WI38 (cell line): ENCODE measurements around the gene XPR1.

Source experiments
- H3K4me3 ChIP-seq: 2 replicates; pipeline ENCODE4 v1.5.1; 2011; ENCODE audit warnings: low read depth, mild to moderate bottlenecking, control low read depth, low read length
- TF ChIP-seq, protein P1 (sequence below): IDR thresholded peaks from 2 replicates; pipeline ENCODE4 v1.5.1; 2012; ENCODE audit warnings: low read depth, mild to moderate bottlenecking, control low read depth, low read length

The XPR1 gene

GRCh38 chr1:180923021-180923841, 291.4 kb downstream of the XPR1 start:
- TF ChIP-seq, protein P1, sequence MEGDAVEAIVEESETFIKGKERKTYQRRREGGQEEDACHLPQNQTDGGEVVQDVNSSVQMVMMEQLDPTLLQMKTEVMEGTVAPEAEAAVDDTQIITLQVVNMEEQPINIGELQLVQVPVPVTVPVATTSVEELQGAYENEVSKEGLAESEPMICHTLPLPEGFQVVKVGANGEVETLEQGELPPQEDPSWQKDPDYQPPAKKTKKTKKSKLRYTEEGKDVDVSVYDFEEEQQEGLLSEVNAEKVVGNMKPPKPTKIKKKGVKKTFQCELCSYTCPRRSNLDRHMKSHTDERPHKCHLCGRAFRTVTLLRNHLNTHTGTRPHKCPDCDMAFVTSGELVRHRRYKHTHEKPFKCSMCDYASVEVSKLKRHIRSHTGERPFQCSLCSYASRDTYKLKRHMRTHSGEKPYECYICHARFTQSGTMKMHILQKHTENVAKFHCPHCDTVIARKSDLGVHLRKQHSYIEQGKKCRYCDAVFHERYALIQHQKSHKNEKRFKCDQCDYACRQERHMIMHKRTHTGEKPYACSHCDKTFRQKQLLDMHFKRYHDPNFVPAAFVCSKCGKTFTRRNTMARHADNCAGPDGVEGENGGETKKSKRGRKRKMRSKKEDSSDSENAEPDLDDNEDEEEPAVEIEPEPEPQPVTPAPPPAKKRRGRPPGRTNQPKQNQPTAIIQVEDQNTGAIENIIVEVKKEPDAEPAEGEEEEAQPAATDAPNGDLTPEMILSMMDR, result no peak
- H3K4me3 ChIP-seq, result no peak overlapping the region

DNA sequence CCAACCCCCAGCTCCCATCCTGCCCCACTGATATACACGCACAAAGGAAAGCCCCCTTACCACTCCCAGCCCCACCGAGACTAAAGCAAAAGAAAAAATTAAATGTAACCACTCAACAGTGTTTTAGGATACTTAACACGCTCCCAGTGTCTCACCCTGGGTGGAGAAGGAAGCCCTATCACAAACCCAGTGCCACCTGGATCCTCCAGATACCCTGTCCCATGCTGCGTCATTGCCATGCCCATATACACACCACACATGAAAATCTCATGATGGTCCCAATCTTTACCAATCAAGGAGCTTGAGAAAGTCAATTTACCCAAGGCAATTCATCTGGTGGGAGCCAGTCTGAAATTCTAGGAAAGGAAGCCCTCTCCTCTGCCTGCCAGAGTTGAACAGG, 292.1 kb downstream of the XPR1 start:
- TF ChIP-seq, protein P1, result no peak
- H3K4me3 ChIP-seq, result no peak overlapping the region

GRCh38 chr1:180924939-180925338, 293.1 kb downstream of the XPR1 start:
- TF ChIP-seq, protein P1, result no peak
- no peak overlapping the region for H3K4me3 ChIP-seq

DNA sequence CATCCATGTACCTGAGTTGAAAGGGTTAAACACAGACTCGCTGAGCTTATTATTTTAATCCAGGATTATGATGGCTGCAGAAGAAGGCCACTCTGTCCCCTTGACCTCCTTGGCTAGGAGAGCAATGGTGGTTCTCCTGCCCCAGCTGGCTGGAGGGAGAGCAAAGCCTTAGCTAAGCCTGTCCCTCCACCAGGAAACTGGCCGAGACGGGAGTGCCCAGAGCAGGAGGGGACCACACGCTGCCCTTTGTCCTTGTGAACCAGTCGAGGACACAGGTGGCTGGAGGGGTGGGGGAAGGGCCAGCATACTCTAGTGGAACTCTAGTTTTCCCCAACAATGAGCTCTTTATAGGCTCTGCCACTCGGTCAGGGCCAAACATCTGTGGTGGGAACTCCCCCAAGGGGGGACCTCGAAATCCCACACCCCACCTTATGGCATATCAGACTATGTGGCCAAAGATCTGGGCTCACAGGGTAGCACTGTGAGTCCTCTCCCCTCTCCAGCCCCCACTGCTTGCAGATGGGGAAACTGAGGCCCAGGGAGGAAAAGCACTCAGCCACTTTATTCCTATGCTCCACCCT, 293.7 kb downstream of the XPR1 start:
- H3K4me3 ChIP-seq, result no peak overlapping the region
- TF ChIP-seq, protein P1, result no peak

GRCh38 chr1:180926164-180926981, 294.6 kb downstream of the XPR1 start:
- TF ChIP-seq, protein P1, result no peak
- no peak overlapping the region for H3K4me3 ChIP-seq

DNA sequence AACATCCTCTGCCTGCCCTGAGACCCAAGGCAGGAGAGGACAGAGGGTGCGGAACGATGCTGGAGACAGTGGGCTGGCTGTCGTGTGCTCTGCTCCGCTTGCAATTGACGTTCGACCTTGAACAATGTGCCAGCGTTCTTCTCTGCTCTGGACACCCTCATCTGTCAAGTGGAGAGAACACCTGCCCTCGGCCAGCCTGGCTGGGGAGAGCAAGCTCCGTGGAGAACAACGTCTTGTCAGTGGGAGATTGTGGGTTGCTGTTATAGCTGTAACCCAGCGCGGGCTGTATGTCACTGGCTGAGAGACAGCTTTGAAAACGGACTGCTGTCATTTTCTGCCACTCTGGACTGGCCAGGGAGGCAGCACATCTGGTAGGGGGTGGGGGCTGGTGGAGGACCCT, 295.5 kb downstream of the XPR1 start:
- TF ChIP-seq, protein P1, result no peak
- no peak overlapping the region for H3K4me3 ChIP-seq
